ENCODE measurements around the gene NPC1L1.

DNA sequence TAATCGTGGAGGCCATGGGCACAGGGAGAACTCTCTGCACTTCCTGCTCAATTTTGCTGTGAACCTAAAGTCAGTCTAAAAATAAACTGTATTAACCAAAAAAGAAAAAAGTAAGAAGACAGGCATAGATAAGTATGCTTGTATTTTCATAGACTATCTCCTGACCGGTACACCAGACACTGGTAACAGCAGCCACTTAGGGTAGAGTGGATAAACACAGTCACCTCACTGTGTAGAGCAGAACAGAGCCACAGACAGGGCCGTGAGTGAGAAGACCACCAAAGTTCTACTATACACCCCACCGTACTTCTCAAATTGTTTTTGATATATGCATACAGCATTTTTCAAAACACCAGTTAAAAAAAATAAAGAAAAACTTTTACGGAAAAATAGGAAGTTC lies 75.6 kb downstream of the NPC1L1 start:
- TF ChIP-seq EZH2phosphoT487 (IDR thresholded peaks at IDR 0.05; ENCODE audit: low read depth, severe bottlenecking, unreplicated experiment) = no peak
- TF ChIP-seq, protein P1, sequence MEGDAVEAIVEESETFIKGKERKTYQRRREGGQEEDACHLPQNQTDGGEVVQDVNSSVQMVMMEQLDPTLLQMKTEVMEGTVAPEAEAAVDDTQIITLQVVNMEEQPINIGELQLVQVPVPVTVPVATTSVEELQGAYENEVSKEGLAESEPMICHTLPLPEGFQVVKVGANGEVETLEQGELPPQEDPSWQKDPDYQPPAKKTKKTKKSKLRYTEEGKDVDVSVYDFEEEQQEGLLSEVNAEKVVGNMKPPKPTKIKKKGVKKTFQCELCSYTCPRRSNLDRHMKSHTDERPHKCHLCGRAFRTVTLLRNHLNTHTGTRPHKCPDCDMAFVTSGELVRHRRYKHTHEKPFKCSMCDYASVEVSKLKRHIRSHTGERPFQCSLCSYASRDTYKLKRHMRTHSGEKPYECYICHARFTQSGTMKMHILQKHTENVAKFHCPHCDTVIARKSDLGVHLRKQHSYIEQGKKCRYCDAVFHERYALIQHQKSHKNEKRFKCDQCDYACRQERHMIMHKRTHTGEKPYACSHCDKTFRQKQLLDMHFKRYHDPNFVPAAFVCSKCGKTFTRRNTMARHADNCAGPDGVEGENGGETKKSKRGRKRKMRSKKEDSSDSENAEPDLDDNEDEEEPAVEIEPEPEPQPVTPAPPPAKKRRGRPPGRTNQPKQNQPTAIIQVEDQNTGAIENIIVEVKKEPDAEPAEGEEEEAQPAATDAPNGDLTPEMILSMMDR (IDR thresholded peaks at IDR 0.05; ENCODE audit: poor library complexity) = no peak

Data from hepatocyte (in vitro differentiated cells).